H1 (cell line): Measurements from ENCODE around the gene OSBP2.

Source experiments
- BRCA1 ChIP-seq: IDR thresholded peaks from 2 replicates; pipeline ENCODE4 v1.6.1; 2012; ENCODE audit warnings: low read depth, low read length, improper control_type of control experiment
- CBX5 ChIP-seq: fragments of 300-800, 300-1000 bp; sonication (generic); IDR thresholded peaks from 2 replicates; pipeline ENCODE4 v1.7.1; 2016; ENCODE audit warnings: antibody characterized with exemption, low read length, low read depth
- EGR1 ChIP-seq: IDR thresholded peaks from 2 replicates; pipeline ENCODE4 v1.6.1; 2011; ENCODE audit warnings: low read depth, low read length, borderline replicate concordance
- GABPA ChIP-seq: IDR thresholded peaks from 2 replicates; pipeline ENCODE4 v1.6.1; 2011; ENCODE audit warnings: mild to moderate bottlenecking, low read length, moderate library complexity, borderline replicate concordance; ENCODE audit not compliant: insufficient read depth
- JUND ChIP-seq: IDR thresholded peaks from 2 replicates; pipeline ENCODE4 v1.6.1; 2011; ENCODE audit warnings: mild to moderate bottlenecking, improper control_type of control experiment, low read length
- POLR2A ChIP-seq, 2 experiments: IDR thresholded peaks; 1 replicate in 1 of 2; 2 replicates in 1 of 2; pipeline ENCODE4 v1.6.1; 2011; ENCODE audit warnings: low read depth in 2 of 2, low read length in 2 of 2, mild to moderate bottlenecking in 2 of 2; ENCODE audit errors: control extremely low read depth in 1 of 2
- USF2 ChIP-seq: IDR thresholded peaks from 2 replicates; pipeline ENCODE4 v1.6.1; 2011; ENCODE audit warnings: low read length, improper control_type of control experiment
- TF ChIP-seq, protein P1 (sequence below), 3 experiments: IDR thresholded peaks; 1 replicate in 2 of 3; 2 replicates in 1 of 3; pipeline versions ENCODE4 v1.5.1 to v1.6.1; 2011; ENCODE audit warnings: low read length in 3 of 3, mild to moderate bottlenecking in 3 of 3, inconsistent platforms in 2 of 3, low read depth in 1 of 3, moderate library complexity in 1 of 3; ENCODE audit not compliant: insufficient read depth in 1 of 3; ENCODE audit errors: control extremely low read depth in 1 of 3
- TF ChIP-seq, protein P2 (sequence below): IDR thresholded peaks from 2 replicates; pipeline ENCODE4 v1.6.1; 2012; ENCODE audit warnings: inconsistent platforms

DNA sequence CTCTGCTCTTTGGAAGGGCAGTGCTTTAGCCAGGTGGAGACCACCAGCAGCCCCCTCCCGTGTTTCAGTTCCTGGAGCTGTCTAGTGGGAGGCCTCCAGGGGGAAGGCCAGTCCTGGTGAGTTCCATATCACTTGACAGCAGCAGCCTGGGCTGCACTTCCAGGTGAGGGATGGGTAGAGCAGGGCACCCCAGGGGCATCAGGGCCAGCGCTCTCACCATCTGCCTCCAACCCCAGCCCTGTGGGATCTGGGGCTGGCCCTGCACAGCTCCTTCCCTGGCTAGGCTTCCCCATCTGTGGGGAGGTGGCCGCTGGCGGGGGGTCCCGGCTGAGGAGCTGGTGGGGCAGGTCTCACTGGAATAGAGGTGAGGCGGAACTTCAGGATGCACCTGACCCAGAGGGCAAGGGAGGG is 213.4 kb downstream of the OSBP2 start:
- TF ChIP-seq POLR2A (IDR thresholded peaks at IDR 0.05; ENCODE audit: control extremely low read depth in 1 of 2, low read depth in 2 of 2, low read length in 2 of 2) (no peak), EGR1 (no peak), USF2 (no peak), GABPA (no peak), CBX5 (no peak), BRCA1 (no peak), JUND (no peak)
- TF ChIP-seq, protein P1, sequence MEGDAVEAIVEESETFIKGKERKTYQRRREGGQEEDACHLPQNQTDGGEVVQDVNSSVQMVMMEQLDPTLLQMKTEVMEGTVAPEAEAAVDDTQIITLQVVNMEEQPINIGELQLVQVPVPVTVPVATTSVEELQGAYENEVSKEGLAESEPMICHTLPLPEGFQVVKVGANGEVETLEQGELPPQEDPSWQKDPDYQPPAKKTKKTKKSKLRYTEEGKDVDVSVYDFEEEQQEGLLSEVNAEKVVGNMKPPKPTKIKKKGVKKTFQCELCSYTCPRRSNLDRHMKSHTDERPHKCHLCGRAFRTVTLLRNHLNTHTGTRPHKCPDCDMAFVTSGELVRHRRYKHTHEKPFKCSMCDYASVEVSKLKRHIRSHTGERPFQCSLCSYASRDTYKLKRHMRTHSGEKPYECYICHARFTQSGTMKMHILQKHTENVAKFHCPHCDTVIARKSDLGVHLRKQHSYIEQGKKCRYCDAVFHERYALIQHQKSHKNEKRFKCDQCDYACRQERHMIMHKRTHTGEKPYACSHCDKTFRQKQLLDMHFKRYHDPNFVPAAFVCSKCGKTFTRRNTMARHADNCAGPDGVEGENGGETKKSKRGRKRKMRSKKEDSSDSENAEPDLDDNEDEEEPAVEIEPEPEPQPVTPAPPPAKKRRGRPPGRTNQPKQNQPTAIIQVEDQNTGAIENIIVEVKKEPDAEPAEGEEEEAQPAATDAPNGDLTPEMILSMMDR (IDR thresholded peaks at IDR 0.05; ENCODE audit: control extremely low read depth in 1 of 3, insufficient read depth in 1 of 3, low read depth in 1 of 3, low read length in 3 of 3) = no peak
- TF ChIP-seq, protein P2, sequence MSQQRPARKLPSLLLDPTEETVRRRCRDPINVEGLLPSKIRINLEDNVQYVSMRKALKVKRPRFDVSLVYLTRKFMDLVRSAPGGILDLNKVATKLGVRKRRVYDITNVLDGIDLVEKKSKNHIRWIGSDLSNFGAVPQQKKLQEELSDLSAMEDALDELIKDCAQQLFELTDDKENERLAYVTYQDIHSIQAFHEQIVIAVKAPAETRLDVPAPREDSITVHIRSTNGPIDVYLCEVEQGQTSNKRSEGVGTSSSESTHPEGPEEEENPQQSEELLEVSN = no peak
